Measurements from ENCODE around the gene LGALS9. TPM values are rescaled to one million over a fixed set of nuclear protein-coding genes. Genes with fewer than 3 reads are reported as not detected.

The LGALS9 gene
- total and polyA plus RNA-seq, 7 donors = 17.8 to 476 (median 33.2) TPM

- intact Hi-C loops (cut with DNase I) = no loop called here
- H3K9me3 ChIP-seq = no peaks in the 10 kb centered on the region
- no peak overlapping the region for H3K27ac ChIP-seq
- no peak for DNase-seq
- no peak overlapping the region for H3K4me3 ChIP-seq
- TF ChIP-seq CTCF (IDR thresholded peaks at IDR 0.05) = no peak
- TF ChIP-seq POLR2AphosphoS5 (IDR thresholded peaks at IDR 0.05) = no peak
- WGBS, 2 donors = 79 to 86% methylated on average over 3 of the region's 3 CpGs
- H3K4me1 ChIP-seq = no peaks in the 10 kb centered on the region
- no peaks in the 10 kb centered on the region for H3K27me3 ChIP-seq
- H3K36me3 ChIP-seq = peaks cover 0 to 85% (median 18%) of the 10 kb centered on the region in 4 donors
Observed at GRCh38 chr17:27612160-27612770, 18.7 kb upstream of the LGALS9 start.

GRCh38 chr17:27613433-27613832 is 17.6 kb upstream of the LGALS9 start:
- TF ChIP-seq EP300 (IDR thresholded peaks at IDR 0.05) (no peak), POLR2A (IDR thresholded peaks at IDR 0.05) (no peak)
- Histone ChIP-seq H3K27me3 (no peaks in the 10 kb centered on the region), H3K36me3 (peaks cover 0 to 85% (median 30%) of the 10 kb centered on the region in 4 donors), H3K4me1 (no peaks in the 10 kb centered on the region), H3K9me3 (no peaks in the 10 kb centered on the region), H3K27ac (no peak overlapping the region), H3K4me3 (no peak overlapping the region)
- intact Hi-C loops (cut with DNase I) = no loop called here
- WGBS, 2 donors = 87 to 89% methylated on average over 3 of the region's 3 CpGs
- DNase-seq = no peak

GRCh38 chr17:27615121-27615520 is 15.9 kb upstream of the LGALS9 start:
- Histone ChIP-seq H3K4me1 (no peaks in the 10 kb centered on the region), H3K9me3 (no peaks in the 10 kb centered on the region), H3K36me3 (peaks cover 0 to 83% (median 25%) of the 10 kb centered on the region in 4 donors), H3K27me3 (no peaks in the 10 kb centered on the region), H3K27ac (no peak overlapping the region), H3K4me3 (no peak overlapping the region)
- WGBS, 2 donors = 94 to 100% methylated on average over 1 of the region's 1 CpG
- TF ChIP-seq CTCF (IDR thresholded peaks at IDR 0.05) (no peak), POLR2A (IDR thresholded peaks at IDR 0.05) (no peak), EP300 (IDR thresholded peaks at IDR 0.05) (no peak), POLR2AphosphoS5 (IDR thresholded peaks at IDR 0.05) (no peak)
- no peak for DNase-seq
- intact Hi-C loops (cut with DNase I) = no loop called here

- DNase-seq = no peak
- H3K4me1 ChIP-seq = no peaks in the 10 kb centered on the region
- H3K27ac ChIP-seq = no peak overlapping the region
- no peaks in the 10 kb centered on the region for H3K27me3 ChIP-seq
- no peak overlapping the region for H3K4me3 ChIP-seq
- peaks cover 0 to 86% (median 35%) of the 10 kb centered on the region in 4 donors for H3K36me3 ChIP-seq
- H3K9me3 ChIP-seq = no peaks in the 10 kb centered on the region
- TF ChIP-seq CTCF (IDR thresholded peaks at IDR 0.05) = no peak
- no peak for TF ChIP-seq EP300 (IDR thresholded peaks at IDR 0.05)
- no peak for TF ChIP-seq POLR2AphosphoS5 (IDR thresholded peaks at IDR 0.05)
- TF ChIP-seq POLR2A (IDR thresholded peaks at IDR 0.05) = no peak
- 48 to 56% methylated on average over 4 of the region's 4 CpGs for WGBS, 2 donors
- intact Hi-C loops (cut with DNase I) = no loop called here
Observed at GRCh38 chr17:27616414-27616813, 14.6 kb upstream of the LGALS9 start.

GRCh38 chr17:27618417-27618816 is 12.6 kb upstream of the LGALS9 start:
- no peaks in the 10 kb centered on the region for H3K4me1 ChIP-seq
- H3K36me3 ChIP-seq = peaks cover 2 to 89% (median 43%) of the 10 kb centered on the region in 4 donors
- TF ChIP-seq EP300 (IDR thresholded peaks at IDR 0.05) = no peak
- no peak for TF ChIP-seq CTCF (IDR thresholded peaks at IDR 0.05)
- TF ChIP-seq POLR2A (IDR thresholded peaks at IDR 0.05) = no peak
- no peak for TF ChIP-seq POLR2AphosphoS5 (IDR thresholded peaks at IDR 0.05)
- no peak for DNase-seq
- no peaks in the 10 kb centered on the region for H3K27me3 ChIP-seq
- no peaks in the 10 kb centered on the region for H3K9me3 ChIP-seq
- no peak overlapping the region for H3K4me3 ChIP-seq
- 93 to 96% methylated on average over 8 of the region's 8 CpGs for WGBS, 2 donors
- H3K27ac ChIP-seq = no peak overlapping the region
- intact Hi-C loops (cut with DNase I) = no loop called here
